ENCODE results near the gene LCN9.

The LCN9 gene

GRCh38 chr9:135712613-135713295 lies 49.6 kb downstream of the LCN9 start:
- no peaks in the 10 kb centered on the region for H3K36me3 ChIP-seq (ENCODE audit: control insufficient read depth, insufficient read depth, low read length, severe bottlenecking)
- H3K27me3 ChIP-seq (replicated peaks; ENCODE audit: control insufficient read depth, insufficient read depth, low read length): peaks cover 58% of the 10 kb centered on the region
- H3K4me3 ChIP-seq (ENCODE audit: low read length): no peak overlapping the region
- H3K4me1 ChIP-seq (ENCODE audit: control insufficient read depth, insufficient read depth, low read length): no peaks in the 10 kb centered on the region
- no peak for DNase-seq (ENCODE audit: low read depth)
- no peak overlapping the region for H3K9ac ChIP-seq (ENCODE audit: low read length)
- H3K9me3 ChIP-seq (ENCODE audit: control insufficient read depth, low read length): no peaks in the 10 kb centered on the region

GRCh38 chr9:135714242-135715055 lies 51.3 kb downstream of the LCN9 start:
- Histone ChIP-seq H3K4me3 (ENCODE audit: low read length) (no peak overlapping the region), H3K9me3 (ENCODE audit: control insufficient read depth, low read length) (no peaks in the 10 kb centered on the region), H3K36me3 (ENCODE audit: control insufficient read depth, insufficient read depth, low read length, severe bottlenecking) (no peaks in the 10 kb centered on the region), H3K27me3 (replicated peaks; ENCODE audit: control insufficient read depth, insufficient read depth, low read length) (peaks cover 65% of the 10 kb centered on the region), H3K9ac (ENCODE audit: low read length) (no peak overlapping the region), H3K4me1 (ENCODE audit: control insufficient read depth, insufficient read depth, low read length) (no peaks in the 10 kb centered on the region)
- peak; percentile 7 for DNase-seq (ENCODE audit: low read depth)

GRCh38 chr9:135715056-135715595 lies 52.0 kb downstream of the LCN9 start:
- H3K9ac ChIP-seq (ENCODE audit: low read length): no peak overlapping the region
- no peaks in the 10 kb centered on the region for H3K4me1 ChIP-seq (ENCODE audit: control insufficient read depth, insufficient read depth, low read length)
- no peaks in the 10 kb centered on the region for H3K36me3 ChIP-seq (ENCODE audit: control insufficient read depth, insufficient read depth, low read length, severe bottlenecking)
- no peaks in the 10 kb centered on the region for H3K9me3 ChIP-seq (ENCODE audit: control insufficient read depth, low read length)
- DNase-seq (ENCODE audit: low read depth): no peak
- no peak overlapping the region for H3K4me3 ChIP-seq (ENCODE audit: low read length)
- H3K27me3 ChIP-seq (replicated peaks; ENCODE audit: control insufficient read depth, insufficient read depth, low read length): peaks cover 65% of the 10 kb centered on the region

- no peak overlapping the region for H3K4me3 ChIP-seq (ENCODE audit: low read length)
- no peak for DNase-seq (ENCODE audit: low read depth)
- H3K27me3 ChIP-seq (replicated peaks; ENCODE audit: control insufficient read depth, insufficient read depth, low read length): peaks cover 62% of the 10 kb centered on the region
- no peak overlapping the region for H3K9ac ChIP-seq (ENCODE audit: low read length)
- H3K9me3 ChIP-seq (ENCODE audit: control insufficient read depth, low read length): no peaks in the 10 kb centered on the region
- no peaks in the 10 kb centered on the region for H3K36me3 ChIP-seq (ENCODE audit: control insufficient read depth, insufficient read depth, low read length, severe bottlenecking)
- H3K4me1 ChIP-seq (ENCODE audit: control insufficient read depth, insufficient read depth, low read length): no peaks in the 10 kb centered on the region
Observed at GRCh38 chr9:135716045-135716444, 52.9 kb downstream of the LCN9 start.
